Cardiac fibroblast (primary cell): ENCODE results near the gene EXOC6.
A peak's percentile ranks its signal among the peaks of the same experiment; 100 is the strongest.

Experiments
- DNase-seq, 2 donors: peaks; one replicate each; pipeline versions ENCODE4 v3.0.0 to v3.0.0-alpha.2; 2010; ENCODE audit warnings: low read depth in 2 of 2
- H3K4me3 ChIP-seq, 2 donors: replicated peaks in 1 of 2; 1 replicate in 1 of 2; 2 replicates in 1 of 2; pipeline ENCODE4 v1.5.1; 2011; ENCODE audit warnings: low read depth in 2 of 2, low read length in 2 of 2, mild to moderate bottlenecking in 2 of 2, moderate library complexity in 1 of 2
- CTCF ChIP-seq: IDR thresholded peaks from one replicate; pipeline ENCODE4 v1.5.1; 2011; ENCODE audit warnings: low read depth, mild to moderate bottlenecking, low read length, inconsistent platforms

The EXOC6 gene

GRCh38 chr10:93103953-93104352 lies 255.6 kb downstream of the EXOC6 start:
- no peak for DNase-seq
- no peak for TF ChIP-seq CTCF

GRCh38 chr10:93106631-93107072 lies 258.3 kb downstream of the EXOC6 start:
- no peak overlapping the region for H3K4me3 ChIP-seq
- no peak for TF ChIP-seq CTCF
- DNase-seq: peak; percentile 16 to 19

More at GRCh38 chr10:93103953-93104352, 255.6 kb downstream of the EXOC6 start:
- H3K4me3 ChIP-seq: no peak overlapping the region
